Endodermal cell (in vitro differentiated cells): ENCODE results near the gene ADAMTS12. TPM values are rescaled to one million over a fixed set of nuclear protein-coding genes. Genes with fewer than 3 reads are reported as not detected.
A peak's percentile ranks its signal among the peaks of the same experiment; 100 is the strongest.

Source experiments
- DNase-seq: peaks from one replicate; pipeline ENCODE4 v3.0.0-alpha.2; 2017
- H3K27ac ChIP-seq: 2 replicates; pipeline ENCODE4 v1.5.1; 2013; ENCODE audit warnings: mild to moderate bottlenecking, low read depth, low read length, moderate library complexity
- H3K27me3 ChIP-seq: 2 replicates; pipeline ENCODE4 v1.6.1; 2013; ENCODE audit warnings: mild to moderate bottlenecking, low read length, moderate library complexity; ENCODE audit not compliant: insufficient read depth, control insufficient read depth, poor library complexity, severe bottlenecking
- H3K36me3 ChIP-seq: 2 replicates; pipeline ENCODE4 v1.7.0; 2013; ENCODE audit warnings: mild to moderate bottlenecking, low read length, moderate library complexity; ENCODE audit not compliant: control insufficient read depth, insufficient read depth
- H3K4me1 ChIP-seq: one replicate; pipeline ENCODE4 v1.7.0; 2013; ENCODE audit warnings: low read length; ENCODE audit not compliant: control insufficient read depth, insufficient read depth
- H3K4me3 ChIP-seq: 2 replicates; pipeline ENCODE4 v1.5.1; 2013; ENCODE audit warnings: mild to moderate bottlenecking, low read length, moderate library complexity
- H3K9ac ChIP-seq: 2 replicates; pipeline ENCODE4 v1.6.1; 2013; ENCODE audit warnings: mild to moderate bottlenecking, low read length, moderate library complexity; ENCODE audit not compliant: poor library complexity, severe bottlenecking; ENCODE audit errors: extremely low read depth
- H3K9me3 ChIP-seq: 2 replicates; pipeline ENCODE4 v1.6.1; 2013; ENCODE audit warnings: mild to moderate bottlenecking, low read length, moderate library complexity; ENCODE audit not compliant: control insufficient read depth
- H3K27ac Mint-ChIP-seq: 2 replicates; pipeline ENCODE4 v1.8.0; 2020; ENCODE audit warnings: mixed read lengths
- H3K27me3 Mint-ChIP-seq: 2 replicates; pipeline ENCODE4 v1.8.0; 2021; ENCODE audit warnings: mild to moderate bottlenecking, mixed read lengths; ENCODE audit not compliant: insufficient read depth
- H3K36me3 Mint-ChIP-seq: 2 replicates; pipeline ENCODE4 v1.8.0; 2020; ENCODE audit warnings: low read depth, mixed read lengths
- H3K4me1 Mint-ChIP-seq: 2 replicates; pipeline ENCODE4 v1.8.0; 2020; ENCODE audit warnings: mixed read lengths
- H3K4me3 Mint-ChIP-seq: 2 replicates; pipeline ENCODE4 v1.8.0; 2020; ENCODE audit warnings: mild to moderate bottlenecking, moderate library complexity, mixed read lengths
- H3K9me3 Mint-ChIP-seq: 2 replicates; pipeline ENCODE4 v1.8.0; 2020; ENCODE audit warnings: mild to moderate bottlenecking, mixed read lengths
- CTCF ChIP-seq: fragments of 200-600 bp; sonication (generic); conservative IDR thresholded peaks from 2 replicates; pipeline ENCODE4 v1.5.0; 2021; ENCODE audit warnings: antibody characterized with exemption, mild to moderate bottlenecking
- WGBS, 2 experiments: methylation state at CpG; one replicate each; pipeline versions ENCODE4 v1.1.5 to v1.1.7; 2013; ENCODE audit warnings: missing lambda C conversion rate in 2 of 2, mixed read lengths in 1 of 2; ENCODE audit not compliant: insufficient coverage in 1 of 2, insufficient read length in 1 of 2; 5-methylcytosine and 5-hydroxymethylcytosine counted together
- total RNA-seq, 2 donors: library from RNA; stranded (reverse); fragmentation: NEBNext Ultra II Directional in 1 of 2; extraction: Animal tissue kit (Norgen Biotek cat#: 25700) in 1 of 2; gene quantifications; 2 replicates in 1 of 2; 3 replicates in 1 of 2; pipeline ENCODE4 v1.2.1, GENCODE V29; 2021

ADAMTS12 gene
- total RNA-seq, 2 donors from 2014 or later: 80.2 to 123 TPM

DNA sequence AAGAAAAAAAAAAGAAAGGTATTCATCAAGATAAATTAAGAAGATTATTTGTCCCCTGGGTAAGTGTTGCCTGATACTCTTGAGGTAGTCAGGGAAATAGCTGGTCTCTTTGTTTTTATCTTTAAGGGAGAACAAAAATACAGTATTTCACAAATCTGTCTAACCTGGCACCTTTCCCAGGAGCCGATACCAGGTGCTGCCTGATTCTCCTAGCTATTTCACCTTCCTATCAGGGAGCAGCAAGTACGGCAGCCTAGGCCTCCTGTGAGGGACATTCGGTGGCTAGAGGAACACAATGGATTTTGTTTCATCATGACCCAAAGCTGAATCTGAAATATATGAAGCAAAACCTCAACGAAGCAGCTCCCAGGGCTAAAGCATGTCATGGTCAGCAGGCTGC, 365.0 kb downstream of the ADAMTS12 start:
- 90 to 96% methylated on average over 3 to 4 of the region's 4 CpGs for WGBS, 2 experiments
- no peak for DNase-seq
- H3K4me1 Mint-ChIP-seq: peaks cover 10% of the 10 kb centered on the region
- Histone ChIP-seq H3K36me3 (peaks cover 6% of the 10 kb centered on the region), H3K4me3 (no peak overlapping the region), H3K27ac (no peak overlapping the region), H3K9ac (no peak overlapping the region), H3K4me1 (peaks cover 10% of the 10 kb centered on the region), H3K9me3 (no peaks in the 10 kb centered on the region), H3K27me3 (no peaks in the 10 kb centered on the region)
- H3K9me3 Mint-ChIP-seq: no peaks in the 10 kb centered on the region
- peak overlapping the region; percentile 36 for H3K27ac Mint-ChIP-seq
- no peak overlapping the region for H3K4me3 Mint-ChIP-seq
- no peak for TF ChIP-seq CTCF
- H3K36me3 Mint-ChIP-seq: peaks cover 23% of the 10 kb centered on the region
- H3K27me3 Mint-ChIP-seq: no peaks in the 10 kb centered on the region

GRCh38 chr5:33524476-33524875, 367.3 kb downstream of the ADAMTS12 start:
- H3K27me3 ChIP-seq: no peaks in the 10 kb centered on the region
- WGBS, 2 experiments: 89 to 92% methylated on average over 2 of the region's 2 CpGs
- no peak overlapping the region for H3K4me3 ChIP-seq
- H3K4me3 Mint-ChIP-seq: no peak overlapping the region
- no peaks in the 10 kb centered on the region for H3K9me3 Mint-ChIP-seq
- H3K4me1 Mint-ChIP-seq: peaks cover 10% of the 10 kb centered on the region
- TF ChIP-seq CTCF: no peak
- DNase-seq: no peak
- H3K9me3 ChIP-seq: peaks cover 6% of the 10 kb centered on the region
- no peak overlapping the region for H3K27ac Mint-ChIP-seq
- H3K36me3 ChIP-seq: no peaks in the 10 kb centered on the region
- no peaks in the 10 kb centered on the region for H3K27me3 Mint-ChIP-seq
- H3K9ac ChIP-seq: no peak overlapping the region
- H3K36me3 Mint-ChIP-seq: peaks cover 17% of the 10 kb centered on the region
- H3K4me1 ChIP-seq: peaks cover 10% of the 10 kb centered on the region
- H3K27ac ChIP-seq: no peak overlapping the region

- Histone ChIP-seq H3K36me3 (no peaks in the 10 kb centered on the region), H3K4me3 (no peak overlapping the region), H3K27me3 (no peaks in the 10 kb centered on the region), H3K27ac (no peak overlapping the region), H3K9me3 (peaks cover 8% of the 10 kb centered on the region), H3K4me1 (peaks cover 10% of the 10 kb centered on the region), H3K9ac (no peak overlapping the region)
- H3K36me3 Mint-ChIP-seq: peaks cover 17% of the 10 kb centered on the region
- H3K4me1 Mint-ChIP-seq: peaks cover 10% of the 10 kb centered on the region
- H3K27me3 Mint-ChIP-seq: no peaks in the 10 kb centered on the region
- no peak overlapping the region for H3K4me3 Mint-ChIP-seq
- 83 to 95% methylated on average over 1 to 2 of the region's 2 CpGs for WGBS, 2 experiments
- no peak overlapping the region for H3K27ac Mint-ChIP-seq
- TF ChIP-seq CTCF: no peak
- H3K9me3 Mint-ChIP-seq: peaks cover 3% of the 10 kb centered on the region
- DNase-seq: no peak
Observed at GRCh38 chr5:33523208-33523771, 368.5 kb downstream of the ADAMTS12 start.
